Calu3 (cell line): ENCODE data around the gene ADI1. TPM values are rescaled to one million over a fixed set of nuclear protein-coding genes. Genes with fewer than 3 reads are reported as not detected.

ENCODE experiments used
- BruUV-seq: library from RNA; stranded (reverse); fragments of 400-500 nt; replicated peaks from 2 replicates; lab custom pipeline; 2021; lab: Mats Ljungman, UMichigan
- CTCF ChIA-PET: fragments of 300-600 bp; sonication (Branson Sonifier 250); formaldehyde crosslinking; loops from one replicate; lab custom pipeline; 2022; ENCODE audit warnings: antibody characterized with exemption; lab: Charles Lee
- DNase-seq: peaks from one replicate; pipeline ENCODE4 v3.0.0; 2022
- H3K27ac Mint-ChIP-seq: one replicate; pipeline ENCODE4 v1.8.0; 2022; ENCODE audit warnings: mixed read lengths; ENCODE audit not compliant: unreplicated experiment
- H3K27me3 Mint-ChIP-seq: one replicate; pipeline ENCODE4 v1.8.0; 2022; ENCODE audit warnings: mixed read lengths; ENCODE audit not compliant: unreplicated experiment
- H3K36me3 Mint-ChIP-seq: one replicate; pipeline ENCODE4 v1.8.0; 2022; ENCODE audit warnings: mild to moderate bottlenecking, moderate library complexity, mixed read lengths; ENCODE audit not compliant: insufficient read depth, unreplicated experiment
- H3K4me1 Mint-ChIP-seq: one replicate; pipeline ENCODE4 v1.8.0; 2022; ENCODE audit warnings: mild to moderate bottlenecking, low read depth, mixed read lengths; ENCODE audit not compliant: unreplicated experiment
- H3K4me3 Mint-ChIP-seq: one replicate; pipeline ENCODE4 v1.8.0; 2022; ENCODE audit warnings: mild to moderate bottlenecking, low read depth, moderate library complexity, mixed read lengths; ENCODE audit not compliant: unreplicated experiment
- H3K9me3 Mint-ChIP-seq: one replicate; pipeline ENCODE4 v1.8.0; 2022; ENCODE audit warnings: low read depth, mixed read lengths; ENCODE audit not compliant: unreplicated experiment
- intact Hi-C: fragments of 100-400 bp; cut with micrococcal nuclease; formaldehyde crosslinking; loops from one replicate; pipeline ENCODE4 v1.10.0; 2022; ENCODE audit not compliant: unreplicated experiment
- total RNA-seq: library from RNA; stranded (reverse); gene quantifications from 2 replicates; pipeline ENCODE4 v1.2.3, GENCODE V29; 2022
- TF ChIP-seq, protein P1 (sequence below): fragments of 200-600 bp; IDR thresholded peaks from one replicate; pipeline ENCODE4 v1.8.0; 2022; ENCODE audit warnings: antibody characterized with exemption; ENCODE audit not compliant: unreplicated experiment

Gene ADI1
- total RNA-seq, 1 experiment from 2014 or later, result 32.6 TPM

DNA sequence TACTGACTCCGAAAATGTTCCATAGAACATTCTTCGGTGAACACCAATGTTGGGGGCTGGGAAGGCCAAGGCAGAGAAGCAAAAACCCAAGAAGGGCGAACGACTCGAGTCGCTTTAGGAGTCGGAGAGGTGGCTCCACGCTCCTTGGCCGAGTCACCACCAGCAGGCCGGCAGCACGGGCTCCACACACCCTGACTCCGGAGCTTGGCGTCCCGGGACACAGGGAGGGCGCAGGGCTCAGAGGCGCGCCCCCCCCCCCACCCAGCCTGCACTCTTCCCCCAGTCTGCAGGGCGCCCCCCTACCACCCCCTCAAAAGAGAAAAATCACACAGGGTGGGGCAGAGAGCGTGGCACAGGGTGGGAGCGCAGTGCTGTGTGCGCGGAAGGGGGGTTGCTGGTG lies 7.5 kb upstream of the ADI1 start:
- peaks cover 10% of the 10 kb centered on the region for H3K4me1 Mint-ChIP-seq
- BruUV-seq, result no TSS peak
- no peak overlapping the region for H3K4me3 Mint-ChIP-seq
- intact Hi-C loops, result no loop called here
- no peaks in the 10 kb centered on the region for H3K36me3 Mint-ChIP-seq
- no peaks in the 10 kb centered on the region for H3K9me3 Mint-ChIP-seq
- H3K27me3 Mint-ChIP-seq, result no peaks in the 10 kb centered on the region
- TF ChIP-seq, protein P1, sequence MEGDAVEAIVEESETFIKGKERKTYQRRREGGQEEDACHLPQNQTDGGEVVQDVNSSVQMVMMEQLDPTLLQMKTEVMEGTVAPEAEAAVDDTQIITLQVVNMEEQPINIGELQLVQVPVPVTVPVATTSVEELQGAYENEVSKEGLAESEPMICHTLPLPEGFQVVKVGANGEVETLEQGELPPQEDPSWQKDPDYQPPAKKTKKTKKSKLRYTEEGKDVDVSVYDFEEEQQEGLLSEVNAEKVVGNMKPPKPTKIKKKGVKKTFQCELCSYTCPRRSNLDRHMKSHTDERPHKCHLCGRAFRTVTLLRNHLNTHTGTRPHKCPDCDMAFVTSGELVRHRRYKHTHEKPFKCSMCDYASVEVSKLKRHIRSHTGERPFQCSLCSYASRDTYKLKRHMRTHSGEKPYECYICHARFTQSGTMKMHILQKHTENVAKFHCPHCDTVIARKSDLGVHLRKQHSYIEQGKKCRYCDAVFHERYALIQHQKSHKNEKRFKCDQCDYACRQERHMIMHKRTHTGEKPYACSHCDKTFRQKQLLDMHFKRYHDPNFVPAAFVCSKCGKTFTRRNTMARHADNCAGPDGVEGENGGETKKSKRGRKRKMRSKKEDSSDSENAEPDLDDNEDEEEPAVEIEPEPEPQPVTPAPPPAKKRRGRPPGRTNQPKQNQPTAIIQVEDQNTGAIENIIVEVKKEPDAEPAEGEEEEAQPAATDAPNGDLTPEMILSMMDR, result no peak
- no peak overlapping the region for H3K27ac Mint-ChIP-seq
- CTCF ChIA-PET, result no interaction called here
- DNase-seq, result no peak

DNA sequence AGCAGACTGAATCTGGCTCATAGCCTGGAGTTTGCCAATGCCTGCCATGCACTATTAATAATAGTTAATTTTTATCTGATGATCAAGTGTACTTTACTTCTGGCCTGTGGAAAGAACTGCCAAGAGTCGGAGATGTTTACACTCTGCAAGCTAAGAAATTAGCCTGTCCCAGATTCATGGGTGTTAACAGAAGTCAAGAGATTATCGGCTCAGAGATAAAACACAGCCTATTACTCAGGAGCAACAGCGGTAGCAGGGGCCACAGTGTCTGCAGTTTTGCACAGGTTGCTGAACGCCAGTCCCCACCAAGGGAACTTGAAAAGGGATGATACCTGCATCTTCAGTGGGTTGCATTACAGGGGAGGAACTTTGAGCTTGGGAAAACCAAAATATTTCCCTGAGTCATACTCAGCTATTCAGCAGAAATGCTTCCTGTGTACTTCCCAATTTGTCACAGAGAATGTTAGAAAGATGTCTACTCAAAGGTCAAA lies 4.3 kb upstream of the ADI1 start:
- intact Hi-C loops, result no loop called here
- no peak overlapping the region for H3K4me3 Mint-ChIP-seq
- no peaks in the 10 kb centered on the region for H3K27me3 Mint-ChIP-seq
- no peak for DNase-seq
- H3K9me3 Mint-ChIP-seq, result no peaks in the 10 kb centered on the region
- peaks cover 33% of the 10 kb centered on the region for H3K4me1 Mint-ChIP-seq
- CTCF ChIA-PET, result no interaction called here
- no TSS peak for BruUV-seq
- TF ChIP-seq, protein P1, result no peak
- peaks cover 17% of the 10 kb centered on the region for H3K36me3 Mint-ChIP-seq
- H3K27ac Mint-ChIP-seq, result no peak overlapping the region

DNA sequence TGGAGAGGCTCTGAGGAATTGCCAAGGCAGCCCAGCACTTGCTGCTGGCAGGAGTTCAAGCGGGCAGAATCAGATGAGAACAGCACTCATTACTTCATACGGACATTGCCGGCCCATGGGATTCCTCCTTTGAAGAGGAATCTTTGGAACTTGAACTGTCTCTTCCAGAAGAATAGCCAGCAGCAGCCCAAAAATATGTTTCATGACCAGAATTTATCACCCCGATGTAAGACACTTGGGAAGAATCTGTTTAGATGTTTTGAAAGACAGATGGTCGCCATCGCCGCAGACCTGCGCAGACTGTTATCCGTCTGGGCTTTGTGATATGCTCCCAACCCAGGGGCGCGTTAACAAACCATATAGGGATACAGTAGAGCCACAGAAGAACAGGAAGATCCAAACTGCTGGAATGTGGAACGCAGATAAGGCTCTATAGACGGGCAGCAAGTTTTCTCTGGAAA lies 3.7 kb upstream of the ADI1 start:
- no TSS peak for BruUV-seq

DNA sequence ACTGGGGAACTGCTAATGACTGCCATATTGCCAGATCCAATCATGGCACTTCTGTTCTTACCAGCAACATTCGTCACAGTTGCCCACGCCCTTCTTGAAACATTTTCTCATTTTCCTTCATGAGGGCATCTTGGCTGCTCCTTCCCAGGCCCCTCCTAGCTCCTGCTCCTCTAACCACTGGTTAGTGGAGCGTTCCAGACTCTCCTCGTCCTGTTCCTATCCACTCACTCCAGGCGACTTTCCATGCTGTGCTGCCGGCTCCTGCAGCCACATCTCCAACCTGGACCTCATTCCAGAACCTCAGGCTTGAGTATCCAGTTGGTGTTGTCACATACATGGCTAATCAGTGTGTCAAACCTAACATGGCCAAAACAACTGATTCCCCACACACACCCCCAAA lies 1.3 kb upstream of the ADI1 start:
- H3K36me3 Mint-ChIP-seq, result peaks cover 23% of the 10 kb centered on the region

More for the DNA sequence above, 3.7 kb upstream of the ADI1 start:
- no peaks in the 10 kb centered on the region for H3K27me3 Mint-ChIP-seq
- peaks cover 23% of the 10 kb centered on the region for H3K36me3 Mint-ChIP-seq
- H3K4me1 Mint-ChIP-seq, result peaks cover 33% of the 10 kb centered on the region
- CTCF ChIA-PET, result no interaction called here
- no peak for DNase-seq
- no peak overlapping the region for H3K27ac Mint-ChIP-seq
- TF ChIP-seq, protein P1, result no peak
- no peak overlapping the region for H3K4me3 Mint-ChIP-seq
- intact Hi-C loops, result no loop called here
- H3K9me3 Mint-ChIP-seq, result no peaks in the 10 kb centered on the region

More for the DNA sequence above, 1.3 kb upstream of the ADI1 start:
- peak overlapping the region; percentile 77 for H3K4me3 Mint-ChIP-seq
- H3K4me1 Mint-ChIP-seq, result peaks cover 46% of the 10 kb centered on the region
- CTCF ChIA-PET, result no interaction called here
- no peaks in the 10 kb centered on the region for H3K27me3 Mint-ChIP-seq
- intact Hi-C loops, result no loop called here
- BruUV-seq, result no TSS peak
- no peaks in the 10 kb centered on the region for H3K9me3 Mint-ChIP-seq
- TF ChIP-seq, protein P1, result no peak
- peak overlapping the region; percentile 82 for H3K27ac Mint-ChIP-seq
- no peak for DNase-seq
